ENCODE results near the gene FAF1. TPM values are rescaled to one million over a fixed set of nuclear protein-coding genes. Genes with fewer than 3 reads are reported as not detected.
A peak's percentile ranks its signal among the peaks of the same experiment; 100 is the strongest.

FAF1 gene
- total and polyA plus RNA-seq, 2 donors (not counting 3 experiments of a cell fraction or from before 2014, with no cell fraction given), result 9.0 to 57.6 TPM

DNA sequence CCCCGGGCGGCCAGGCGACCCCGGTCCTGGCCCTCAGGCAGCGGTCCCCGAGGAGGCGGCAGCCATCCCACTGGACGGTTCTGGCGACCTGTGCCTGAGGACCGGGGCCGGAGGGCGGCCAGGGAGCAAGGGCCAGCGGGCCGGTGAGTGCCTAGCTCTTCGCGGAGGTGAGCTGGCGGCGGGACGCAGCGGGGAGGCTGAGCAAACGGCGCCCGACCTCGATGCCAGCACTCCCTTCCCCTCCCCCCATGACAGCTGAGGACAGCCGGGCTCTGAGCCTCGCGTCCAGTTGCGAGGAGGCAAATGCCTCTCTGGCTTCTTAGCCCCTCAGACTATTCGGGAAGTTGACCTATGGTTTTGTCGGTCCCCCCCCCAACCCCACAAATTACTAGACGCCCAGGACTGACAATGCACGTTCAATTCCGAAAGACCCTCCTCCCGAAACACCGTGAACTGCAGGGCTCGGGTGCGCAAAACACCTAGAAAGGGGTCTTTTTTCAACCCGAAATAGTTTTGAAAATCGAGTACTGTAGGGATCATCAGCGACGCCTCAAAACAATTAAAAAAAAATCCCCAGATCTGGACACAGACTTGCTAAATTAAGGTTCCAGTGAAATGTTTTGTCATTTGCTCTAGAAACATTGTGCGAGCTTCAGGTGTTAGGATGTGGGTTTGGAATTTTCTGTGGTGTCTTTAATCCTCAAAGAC is 18.2 kb upstream of the FAF1 start:
- Histone ChIP-seq H3K4me3 (replicated peaks in 1 of 3; ENCODE audit: insufficient read depth in 1 of 3, low read depth in 1 of 3, low read length in 3 of 3) (peak overlapping the region; percentile 60 to 90 (median 61)), H3K4me2 (ENCODE audit: insufficient read depth, low read length) (peak overlapping the region; percentile 82), H3K27ac (ENCODE audit: insufficient read depth, low read depth, low read length) (peak overlapping the region; percentile 37), H3K27me3 (ENCODE audit: control insufficient read depth in 2 of 2, insufficient read depth in 2 of 2, low read length in 2 of 2) (no peaks in the 10 kb centered on the region), H3K4me1 (ENCODE audit: control insufficient read depth, extremely low read depth, insufficient read depth, low read length) (peaks cover 13% of the 10 kb centered on the region), H3K9ac (replicated peaks; ENCODE audit: extremely low read depth, insufficient read depth, low read length) (peak overlapping the region; percentile 83), H3K9me1 (replicated peaks; ENCODE audit: control insufficient read depth, extremely low read depth, insufficient read depth, low read length) (no peaks in the 10 kb centered on the region), H3K9me3 (replicated peaks; ENCODE audit: control insufficient read depth, insufficient read depth, low read length) (no peaks in the 10 kb centered on the region), H2AFZ (ENCODE audit: low read depth, low read length) (peak overlapping the region; percentile 92), H3K79me2 (ENCODE audit: control insufficient read depth, insufficient read depth, low read length) (no peaks in the 10 kb centered on the region), H3K36me3 (ENCODE audit: control insufficient read depth in 2 of 2, extremely low read depth in 1 of 2, insufficient read depth in 2 of 2, low read length in 2 of 2) (no peaks in the 10 kb centered on the region), H4K20me1 (replicated peaks; ENCODE audit: control insufficient read depth, extremely low read depth, insufficient read depth, low read length) (no peaks in the 10 kb centered on the region)
- FAIRE-seq (no peak), DNase-seq (ENCODE audit: low read depth, low spot score) (peak; percentile 50)
- TF ChIP-seq POLR2AphosphoS5 (IDR thresholded peaks at IDR 0.05; ENCODE audit: insufficient read depth, low read depth, low read length), result peak; percentile 34
- TF ChIP-seq EZH2 (IDR thresholded peaks at IDR 0.05; ENCODE audit: borderline replicate concordance, low read depth, low read length, severe bottlenecking), result no peak
- POLR2A ChIA-PET, result interaction anchor here (1.1 kb wide), 2 partner anchors 10 to 18 kb away, joined by 3 to 8 read pairs; no protein-coding TSS in a partner anchor
- dilution Hi-C loops (cut with MboI; ENCODE audit: extremely low pct_ligation_motif_present, low sequenced_read_pairs), result no loop called here
- CTCF ChIA-PET, result interaction anchor here (1.7 to 3.7 kb wide), 3 partner anchors 9 to 204 kb away, joined by 7 to 26 read pairs (median 16); partner anchors contain the start of gene CDKN2C
- BruUV-seq (replicated peaks), result no TSS peak
- intact Hi-C loops (cut with micrococcal nuclease), result loop anchor here (5.0 kb wide), 1 partner anchor 551 kb away; no protein-coding TSS in a partner anchor

DNA sequence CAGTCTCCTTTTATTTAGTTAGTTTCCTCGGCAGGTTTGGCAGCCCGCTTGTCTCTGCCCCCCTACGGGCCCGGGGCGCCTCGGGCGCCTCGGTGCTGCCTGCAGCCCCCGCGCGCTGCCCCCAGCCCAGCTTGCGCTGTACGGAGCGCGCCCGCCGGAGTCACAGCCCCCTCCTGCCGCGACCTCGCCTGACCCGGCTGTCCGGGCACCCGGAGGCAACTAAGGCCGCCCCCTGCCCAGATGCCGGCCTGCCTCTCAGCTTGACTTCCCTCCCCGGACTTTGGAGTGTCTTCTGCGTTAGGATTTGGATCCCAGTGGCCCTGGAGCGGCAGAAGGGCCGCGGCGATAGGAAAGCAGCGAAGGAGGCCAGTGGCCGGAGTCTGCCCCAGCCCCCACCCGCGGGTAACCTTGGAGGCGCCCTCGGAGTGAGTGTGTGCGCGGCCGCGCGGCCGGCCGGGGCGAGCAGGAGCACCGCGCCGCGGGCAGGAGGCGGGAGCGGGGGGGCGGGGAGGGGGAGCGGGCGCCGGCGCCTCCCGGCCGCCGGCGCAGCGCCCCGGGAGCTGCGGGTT is 17.6 kb upstream of the FAF1 start:
- intact Hi-C loops (cut with micrococcal nuclease), result loop anchor here (1.0 to 5.0 kb wide), 3 partner anchors 9 to 550 kb away; partner anchors contain the start of gene RNF11
- peaks cover 3% of the 10 kb centered on the region for H3K79me2 ChIP-seq (ENCODE audit: control insufficient read depth, insufficient read depth, low read length)

More for the DNA sequence above, 17.6 kb upstream of the FAF1 start:
- peak overlapping the region; percentile 76 for H3K4me2 ChIP-seq (ENCODE audit: insufficient read depth, low read length)
- DNase-seq (ENCODE audit: low read depth, low spot score) (peak; percentile 44), FAIRE-seq (no peak)
- H3K9ac ChIP-seq (replicated peaks; ENCODE audit: extremely low read depth, insufficient read depth, low read length), result peak overlapping the region; percentile 83
- peak overlapping the region; percentile 96 for H2AFZ ChIP-seq (ENCODE audit: low read depth, low read length)
- no TSS peak for BruUV-seq (replicated peaks)
- no peaks in the 10 kb centered on the region for H3K36me3 ChIP-seq (ENCODE audit: control insufficient read depth in 2 of 2, extremely low read depth in 1 of 2, insufficient read depth in 2 of 2, low read length in 2 of 2)
- no peaks in the 10 kb centered on the region for H3K9me1 ChIP-seq (replicated peaks; ENCODE audit: control insufficient read depth, extremely low read depth, insufficient read depth, low read length)
- no peaks in the 10 kb centered on the region for H3K27me3 ChIP-seq (ENCODE audit: control insufficient read depth in 2 of 2, insufficient read depth in 2 of 2, low read length in 2 of 2)
- peaks cover 13% of the 10 kb centered on the region for H3K4me1 ChIP-seq (ENCODE audit: control insufficient read depth, extremely low read depth, insufficient read depth, low read length)
- ChIA-PET CTCF (interaction anchor here (0.7 to 3.7 kb wide), 5 partner anchors 9 to 211 kb away, joined by 3 to 26 read pairs (median 7); partner anchors contain the start of gene CDKN2C), POLR2A (interaction anchor here (0.6 to 1.1 kb wide), 3 partner anchors 9 to 295 kb away, joined by 3 to 8 read pairs (median 3); no protein-coding TSS in a partner anchor)
- dilution Hi-C loops (cut with MboI; ENCODE audit: extremely low pct_ligation_motif_present, low sequenced_read_pairs), result no loop called here
- peak overlapping the region; percentile 72 to 90 (median 89) for H3K4me3 ChIP-seq (replicated peaks in 1 of 3; ENCODE audit: insufficient read depth in 1 of 3, low read depth in 1 of 3, low read length in 3 of 3)
- H3K9me3 ChIP-seq (replicated peaks; ENCODE audit: control insufficient read depth, insufficient read depth, low read length), result no peaks in the 10 kb centered on the region
- no peaks in the 10 kb centered on the region for H4K20me1 ChIP-seq (replicated peaks; ENCODE audit: control insufficient read depth, extremely low read depth, insufficient read depth, low read length)
- H3K27ac ChIP-seq (ENCODE audit: insufficient read depth, low read depth, low read length), result peak overlapping the region; percentile 54
- TF ChIP-seq POLR2A (IDR thresholded peaks at IDR 0.05; ENCODE audit: low read depth, low read length) (no peak), JUN (IDR thresholded peaks at IDR 0.05; ENCODE audit: borderline replicate concordance, insufficient read depth, insufficient read length, low read depth) (no peak), GATA2 (IDR thresholded peaks at IDR 0.05; ENCODE audit: insufficient read depth, insufficient read length, low read depth, low read length) (no peak), EZH2 (IDR thresholded peaks at IDR 0.05; ENCODE audit: borderline replicate concordance, low read depth, low read length, severe bottlenecking) (no peak), CTCF (IDR thresholded peaks at IDR 0.05; ENCODE audit: extremely low read depth in 1 of 2, insufficient read depth in 1 of 2, low read depth in 1 of 2, low read length in 2 of 2) (no peak), FOS (IDR thresholded peaks at IDR 0.05; ENCODE audit: borderline replicate concordance, insufficient read depth, low read length) (no peak), POLR2AphosphoS5 (IDR thresholded peaks at IDR 0.05; ENCODE audit: insufficient read depth, low read depth, low read length) (no peak), MYC (IDR thresholded peaks at IDR 0.05; ENCODE audit: low read depth, low read length) (no peak), MAX (IDR thresholded peaks at IDR 0.05; ENCODE audit: insufficient read depth, insufficient read length) (no peak)
